OCI-LY7 (cell line): ENCODE results near the gene GIMAP5. TPM values are rescaled to one million over a fixed set of nuclear protein-coding genes. Genes with fewer than 3 reads are reported as not detected.

ENCODE experiments used
- BruUV-seq: library from RNA; stranded (reverse); fragments of 400-500 nt; replicated peaks from 2 replicates; lab custom pipeline; 2021; lab: Mats Ljungman, UMichigan
- CTCF ChIA-PET: fragments of 300-600 bp; sonication (Branson Sonifier 250); formaldehyde crosslinking; loops from one replicate; lab custom pipeline; 2022; ENCODE audit warnings: antibody characterized with exemption; ENCODE audit not compliant: unreplicated experiment; lab: Charles Lee
- POLR2A ChIA-PET: fragments of 300-600 bp; sonication (Branson Sonifier 250); formaldehyde crosslinking; loops from one replicate; lab custom pipeline; 2022; ENCODE audit warnings: antibody characterized with exemption; lab: Charles Lee
- DNase-seq: peaks from one replicate; pipeline ENCODE4 v3.0.0-alpha.2; 2015; ENCODE audit warnings: low spot score
- H2AFZ ChIP-seq: fragments of 200-600 bp; sonication (generic), shearing (Covaris generic); 2 replicates; pipeline ENCODE4 v1.6.1; 2014; ENCODE audit warnings: mild to moderate bottlenecking, antibody characterized with exemption, low read length, moderate library complexity
- H3K27ac ChIP-seq: fragments of 200-600 bp; sonication (generic); 2 replicates; pipeline ENCODE4 v1.5.1; 2014; ENCODE audit warnings: mixed run types, low read depth, mild to moderate bottlenecking, moderate library complexity, low read length, inconsistent platforms; ENCODE audit not compliant: poor library complexity, severe bottlenecking
- H3K36me3 ChIP-seq: fragments of 200-600 bp; sonication (generic); 2 replicates; pipeline ENCODE4 v1.6.1; 2014; ENCODE audit warnings: mild to moderate bottlenecking, antibody characterized with exemption, low read length, moderate library complexity, mixed read lengths; ENCODE audit not compliant: insufficient read depth
- H3K4me1 ChIP-seq: fragments of 200-600 bp; sonication (generic); 2 replicates; pipeline ENCODE4 v1.5.1; 2014; ENCODE audit warnings: mild to moderate bottlenecking, low read length; ENCODE audit not compliant: insufficient read depth, poor library complexity, severe bottlenecking
- H3K4me2 ChIP-seq: fragments of 200-600 bp; sonication (generic); 2 replicates; pipeline ENCODE4 v1.6.1; 2014; ENCODE audit warnings: mild to moderate bottlenecking, low read length
- H3K4me3 ChIP-seq: fragments of 200-600 bp; sonication (generic); 2 replicates; pipeline ENCODE4 v1.5.1; 2014; ENCODE audit warnings: mild to moderate bottlenecking, low read depth, low read length; ENCODE audit not compliant: poor library complexity, severe bottlenecking
- H3K79me2 ChIP-seq: fragments of 200-600 bp; sonication (generic); 2 replicates; pipeline ENCODE4 v1.6.1; 2016; ENCODE audit warnings: low read depth, mild to moderate bottlenecking, low read length, moderate library complexity, mixed read lengths; ENCODE audit not compliant: insufficient read depth
- H3K9me2 ChIP-seq: fragments of 200-600 bp; sonication (generic); 2 replicates; pipeline ENCODE4 v1.6.1; 2016; ENCODE audit warnings: mild to moderate bottlenecking, low read length, mixed read lengths; ENCODE audit not compliant: insufficient read depth
- H3K9me3 ChIP-seq: fragments of 200-600 bp; sonication (generic); 2 replicates; pipeline ENCODE4 v1.6.1; 2014; ENCODE audit warnings: mild to moderate bottlenecking, mixed run types, low read length, mixed read lengths
- H4K20me1 ChIP-seq: fragments of 200-600 bp; sonication (generic); 2 replicates; pipeline ENCODE4 v1.6.1; 2014; ENCODE audit warnings: mild to moderate bottlenecking, antibody characterized with exemption, low read length, moderate library complexity, mixed read lengths; ENCODE audit not compliant: insufficient read depth
- EZH2phosphoT487 ChIP-seq: fragments of 200-600 bp; sonication (generic); IDR thresholded peaks from 2 replicates; pipeline ENCODE4 v1.6.1; 2018; ENCODE audit warnings: low read depth, borderline replicate concordance, mild to moderate bottlenecking, mixed run types, antibody characterized with exemption, low read length, moderate library complexity, mixed read lengths
- intact Hi-C: fragments of 100-400 bp; cut with micrococcal nuclease; formaldehyde crosslinking; loops from one replicate; pipeline ENCODE4 v1.10.0; 2022; ENCODE audit not compliant: unreplicated experiment
- total RNA-seq, 2 experiments: library from RNA; depleted of rRNA in 1 of 2; stranded (reverse); fragments of >200 nt in 1 of 2; shearing (Covaris generic) in 1 of 2; gene quantifications; 2 replicates each; pipeline ENCODE4 v1.2.3, GENCODE V29; 2014 to 2022
- TF ChIP-seq, protein P1 (sequence below): fragments of 200-600 bp; sonication (generic); conservative IDR thresholded peaks from 2 replicates; pipeline ENCODE4 v1.5.1; 2014; ENCODE audit warnings: mild to moderate bottlenecking, antibody characterized with exemption, low read length, moderate library complexity, mixed read lengths

GIMAP5 gene
- total RNA-seq, 2 experiments from 2014 or later: not detected

DNA sequence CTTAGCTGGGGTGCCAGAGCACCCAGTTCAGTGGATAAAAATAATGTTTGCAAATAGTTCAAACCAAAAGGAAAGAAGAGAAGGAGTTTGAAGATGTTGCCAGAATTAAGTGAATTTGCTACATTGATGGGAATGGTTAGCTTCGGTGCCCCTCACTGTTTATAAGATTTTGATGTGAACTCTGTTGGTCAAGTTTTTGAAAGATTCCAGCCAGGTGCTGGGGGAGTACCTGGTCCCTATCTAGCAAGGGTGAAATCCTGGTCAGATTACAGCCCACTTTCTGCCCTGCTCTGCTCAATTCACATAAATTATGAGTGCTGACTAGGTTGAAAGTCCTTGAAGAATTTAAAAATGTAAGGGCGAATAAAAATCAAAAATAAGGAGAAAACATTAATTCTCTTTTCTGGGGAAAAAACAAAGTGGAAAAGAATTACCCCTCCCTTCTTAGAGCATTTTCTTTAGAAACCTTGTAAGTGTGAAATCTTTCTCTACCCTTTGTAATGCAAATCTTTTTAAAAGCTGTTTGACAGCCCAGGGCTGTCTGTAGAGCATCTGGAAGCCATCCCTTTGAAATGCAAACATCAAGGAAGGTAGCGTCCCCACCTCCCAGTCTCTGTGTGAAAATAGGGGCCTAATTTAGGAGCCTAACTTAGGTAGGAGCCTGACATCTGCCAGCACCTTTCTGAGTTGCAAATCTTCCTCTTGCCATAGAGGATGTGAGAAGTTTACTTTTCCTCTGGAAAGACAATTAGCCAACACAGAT is 1.4 kb upstream of the GIMAP5 start:
- no peak overlapping the region for H3K27ac ChIP-seq

DNA sequence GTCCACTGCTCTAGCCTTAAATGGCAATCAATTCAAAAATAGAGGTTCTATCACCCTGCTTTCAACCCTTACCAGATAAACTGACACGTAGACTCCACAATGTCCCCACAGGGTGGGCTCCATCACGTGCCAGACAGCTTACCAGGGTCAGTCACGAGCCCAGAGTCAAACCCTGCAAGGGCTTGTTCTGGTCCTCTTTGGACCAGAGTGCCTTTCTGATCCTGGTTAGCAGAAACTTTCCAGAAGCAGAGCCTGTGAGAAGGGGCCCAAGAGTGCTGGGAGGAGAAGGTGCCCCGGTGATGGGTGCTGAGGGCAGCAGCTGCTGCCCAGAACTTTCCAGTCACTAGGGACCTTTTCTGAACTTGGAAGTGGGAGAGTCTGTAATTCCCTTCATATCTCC is 354 bp upstream of the GIMAP5 start:
- no TSS peak for BruUV-seq
- Histone ChIP-seq H3K4me1 (no peaks in the 10 kb centered on the region), H2AFZ (no peak overlapping the region), H3K79me2 (no peaks in the 10 kb centered on the region), H4K20me1 (no peaks in the 10 kb centered on the region), H3K36me3 (no peaks in the 10 kb centered on the region), H3K4me2 (no peak overlapping the region), H3K27ac (no peak overlapping the region), H3K9me3 (no peaks in the 10 kb centered on the region), H3K9me2 (no peaks in the 10 kb centered on the region), H3K4me3 (no peak overlapping the region)
- CTCF ChIA-PET: no interaction called here
- intact Hi-C loops: no loop called here
- POLR2A ChIA-PET: no interaction called here
- TF ChIP-seq, protein P1, sequence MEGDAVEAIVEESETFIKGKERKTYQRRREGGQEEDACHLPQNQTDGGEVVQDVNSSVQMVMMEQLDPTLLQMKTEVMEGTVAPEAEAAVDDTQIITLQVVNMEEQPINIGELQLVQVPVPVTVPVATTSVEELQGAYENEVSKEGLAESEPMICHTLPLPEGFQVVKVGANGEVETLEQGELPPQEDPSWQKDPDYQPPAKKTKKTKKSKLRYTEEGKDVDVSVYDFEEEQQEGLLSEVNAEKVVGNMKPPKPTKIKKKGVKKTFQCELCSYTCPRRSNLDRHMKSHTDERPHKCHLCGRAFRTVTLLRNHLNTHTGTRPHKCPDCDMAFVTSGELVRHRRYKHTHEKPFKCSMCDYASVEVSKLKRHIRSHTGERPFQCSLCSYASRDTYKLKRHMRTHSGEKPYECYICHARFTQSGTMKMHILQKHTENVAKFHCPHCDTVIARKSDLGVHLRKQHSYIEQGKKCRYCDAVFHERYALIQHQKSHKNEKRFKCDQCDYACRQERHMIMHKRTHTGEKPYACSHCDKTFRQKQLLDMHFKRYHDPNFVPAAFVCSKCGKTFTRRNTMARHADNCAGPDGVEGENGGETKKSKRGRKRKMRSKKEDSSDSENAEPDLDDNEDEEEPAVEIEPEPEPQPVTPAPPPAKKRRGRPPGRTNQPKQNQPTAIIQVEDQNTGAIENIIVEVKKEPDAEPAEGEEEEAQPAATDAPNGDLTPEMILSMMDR: no peak
- TF ChIP-seq EZH2phosphoT487: no peak
- no peak for DNase-seq

More for the DNA sequence above, 1.4 kb upstream of the GIMAP5 start:
- DNase-seq: no peak
- Histone ChIP-seq H3K4me3 (no peak overlapping the region), H3K9me3 (no peaks in the 10 kb centered on the region), H3K36me3 (no peaks in the 10 kb centered on the region), H2AFZ (no peak overlapping the region), H3K4me1 (no peaks in the 10 kb centered on the region), H4K20me1 (no peaks in the 10 kb centered on the region), H3K79me2 (no peaks in the 10 kb centered on the region), H3K9me2 (no peaks in the 10 kb centered on the region), H3K4me2 (no peak overlapping the region)
- intact Hi-C loops: no loop called here
- POLR2A ChIA-PET: no interaction called here
- CTCF ChIA-PET: no interaction called here
- no TSS peak for BruUV-seq
- TF ChIP-seq EZH2phosphoT487: no peak
- TF ChIP-seq, protein P1: no peak

DNA sequence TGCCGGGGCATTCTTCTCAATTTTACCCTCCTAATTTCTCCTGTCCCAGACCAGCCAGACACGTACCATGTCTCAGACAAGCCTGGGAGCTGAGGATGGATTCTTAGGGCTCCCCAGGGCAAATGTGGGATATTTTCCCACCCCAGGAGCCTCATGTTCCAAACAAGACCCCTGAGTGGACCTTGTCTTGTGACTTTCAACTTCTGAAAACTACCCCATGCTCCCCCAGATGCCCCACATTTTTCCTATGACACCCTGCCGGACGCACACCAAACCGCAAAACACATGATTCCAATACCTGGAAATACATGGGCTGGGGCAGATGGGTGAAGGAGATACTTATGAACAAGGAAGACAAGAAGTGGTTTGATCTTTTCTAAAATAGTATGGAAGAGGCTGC is 874 bp downstream of the GIMAP5 start:
- Histone ChIP-seq H3K4me1 (no peaks in the 10 kb centered on the region), H3K79me2 (no peaks in the 10 kb centered on the region), H3K9me2 (no peaks in the 10 kb centered on the region), H3K9me3 (no peaks in the 10 kb centered on the region), H4K20me1 (no peaks in the 10 kb centered on the region), H3K4me3 (no peak overlapping the region), H3K27ac (no peak overlapping the region), H3K36me3 (no peaks in the 10 kb centered on the region), H2AFZ (no peak overlapping the region), H3K4me2 (no peak overlapping the region)
- ChIA-PET POLR2A (interaction anchor here (0.6 kb wide), 1 partner anchor 81 kb away, joined by 3 read pairs; no protein-coding TSS in a partner anchor), CTCF (no interaction called here)
- BruUV-seq: no TSS peak
- no peak for DNase-seq
- TF ChIP-seq EZH2phosphoT487: no peak
- TF ChIP-seq, protein P1: no peak
- intact Hi-C loops: no loop called here
